Osteoblast (primary cell): ENCODE results near the gene MYH11. TPM values are rescaled to one million over a fixed set of nuclear protein-coding genes. Genes with fewer than 3 reads are reported as not detected.

Experiments
- DNase-seq: peaks from one replicate; pipeline ENCODE4 v3.0.0; 2011; ENCODE audit warnings: low spot score, mixed read lengths; ENCODE audit not compliant: insufficient read length; ENCODE audit errors: missing footprints
- H2AFZ ChIP-seq: 2 replicates; pipeline ENCODE4 v1.6.0; 2011; ENCODE audit warnings: mild to moderate bottlenecking, low read length
- H3K27ac ChIP-seq: 2 replicates; pipeline ENCODE4 v1.5.1; 2011; ENCODE audit warnings: mild to moderate bottlenecking, low read depth, low read length, moderate library complexity
- H3K27me3 ChIP-seq: 2 replicates; pipeline ENCODE4 v1.6.0; 2012; ENCODE audit warnings: mild to moderate bottlenecking, control low read depth, inconsistent platforms, low read length, moderate library complexity; ENCODE audit not compliant: insufficient read depth
- H3K36me3 ChIP-seq: 2 replicates; pipeline ENCODE4 v1.5.1; 2011; ENCODE audit warnings: mild to moderate bottlenecking, low read length, control low read depth, moderate library complexity; ENCODE audit not compliant: insufficient read depth
- H3K4me1 ChIP-seq: 2 replicates; pipeline ENCODE4 v1.5.1; 2011; ENCODE audit warnings: mild to moderate bottlenecking, low read length, control low read depth, moderate library complexity; ENCODE audit not compliant: insufficient read depth
- H3K4me2 ChIP-seq: 2 replicates; pipeline ENCODE4 v1.6.0; 2011; ENCODE audit warnings: mild to moderate bottlenecking, low read length; ENCODE audit not compliant: insufficient read depth
- H3K4me3 ChIP-seq: fragments of 200-600 bp; sonication (generic); 3 replicates; pipeline ENCODE4 v1.5.1; 2012; ENCODE audit warnings: mild to moderate bottlenecking, low read length, inconsistent platforms; ENCODE audit not compliant: insufficient read depth
- H3K79me2 ChIP-seq: 2 replicates; pipeline ENCODE4 v1.6.0; 2012; ENCODE audit warnings: mild to moderate bottlenecking, low read length, control low read depth, inconsistent platforms; ENCODE audit not compliant: insufficient read depth
- H3K9me3 ChIP-seq: 2 replicates; pipeline ENCODE4 v1.5.1; 2011; ENCODE audit warnings: low read depth, low read length, control low read depth
- H4K20me1 ChIP-seq: 2 replicates; pipeline ENCODE4 v1.6.0; 2012; ENCODE audit warnings: mild to moderate bottlenecking, low read length, control low read depth; ENCODE audit not compliant: insufficient read depth
- total RNA-seq: library from RNA; depleted of rRNA; stranded (reverse); fragments of >200 nt; gene quantifications from 2 replicates; pipeline ENCODE4 v1.2.3, GENCODE V29; 2012
- TF ChIP-seq, protein P1 (sequence below): IDR thresholded peaks from 2 replicates; pipeline ENCODE4 v1.5.1; 2011; ENCODE audit warnings: mild to moderate bottlenecking, low read depth, low read length, moderate library complexity; ENCODE audit errors: extremely low read depth

The MYH11 gene
- total RNA-seq, 1 donor = under 0.01 TPM

DNA sequence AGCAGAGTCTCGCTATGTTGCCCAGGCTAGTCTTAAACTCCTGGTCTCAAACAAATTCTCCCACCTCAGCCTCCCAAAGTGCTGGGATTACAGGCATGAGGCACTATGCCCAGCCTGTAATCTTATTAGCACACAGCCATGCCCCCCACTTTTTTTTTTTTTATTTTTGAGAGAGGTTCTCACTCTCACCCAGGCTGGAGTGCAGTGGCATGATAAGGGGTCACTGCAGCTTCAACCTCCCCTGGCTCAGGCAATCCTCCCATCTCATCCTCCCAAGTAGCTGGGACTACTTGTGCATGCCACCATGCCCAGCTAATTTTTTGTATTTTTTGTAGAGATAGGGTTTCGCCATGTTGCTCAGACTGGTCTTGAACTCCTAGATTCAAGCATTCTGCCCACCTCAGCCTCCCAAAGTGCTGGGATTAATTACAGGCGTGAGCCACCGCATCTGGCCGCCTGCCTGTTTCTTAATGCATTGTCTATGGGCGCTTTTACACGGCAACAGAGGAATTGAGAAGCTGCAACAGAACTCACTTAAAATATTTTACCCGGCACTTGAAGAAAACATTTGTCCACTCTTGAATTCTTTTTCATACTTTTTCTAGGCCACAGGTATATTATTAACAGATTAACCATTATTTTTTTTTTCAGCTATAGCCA lies 40.4 kb upstream of the MYH11 start:
- Histone ChIP-seq H3K27ac (no peak overlapping the region), H3K4me1 (peaks cover 16% of the 10 kb centered on the region), H3K4me2 (peak overlapping the region; percentile 86), H3K9me3 (no peaks in the 10 kb centered on the region), H2AFZ (peak overlapping the region; percentile 91), H3K4me3 (no peak overlapping the region), H3K79me2 (no peaks in the 10 kb centered on the region), H3K27me3 (no peaks in the 10 kb centered on the region), H3K36me3 (no peaks in the 10 kb centered on the region), H4K20me1 (no peaks in the 10 kb centered on the region)
- DNase-seq = no peak
- TF ChIP-seq, protein P1, sequence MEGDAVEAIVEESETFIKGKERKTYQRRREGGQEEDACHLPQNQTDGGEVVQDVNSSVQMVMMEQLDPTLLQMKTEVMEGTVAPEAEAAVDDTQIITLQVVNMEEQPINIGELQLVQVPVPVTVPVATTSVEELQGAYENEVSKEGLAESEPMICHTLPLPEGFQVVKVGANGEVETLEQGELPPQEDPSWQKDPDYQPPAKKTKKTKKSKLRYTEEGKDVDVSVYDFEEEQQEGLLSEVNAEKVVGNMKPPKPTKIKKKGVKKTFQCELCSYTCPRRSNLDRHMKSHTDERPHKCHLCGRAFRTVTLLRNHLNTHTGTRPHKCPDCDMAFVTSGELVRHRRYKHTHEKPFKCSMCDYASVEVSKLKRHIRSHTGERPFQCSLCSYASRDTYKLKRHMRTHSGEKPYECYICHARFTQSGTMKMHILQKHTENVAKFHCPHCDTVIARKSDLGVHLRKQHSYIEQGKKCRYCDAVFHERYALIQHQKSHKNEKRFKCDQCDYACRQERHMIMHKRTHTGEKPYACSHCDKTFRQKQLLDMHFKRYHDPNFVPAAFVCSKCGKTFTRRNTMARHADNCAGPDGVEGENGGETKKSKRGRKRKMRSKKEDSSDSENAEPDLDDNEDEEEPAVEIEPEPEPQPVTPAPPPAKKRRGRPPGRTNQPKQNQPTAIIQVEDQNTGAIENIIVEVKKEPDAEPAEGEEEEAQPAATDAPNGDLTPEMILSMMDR = no peak

DNA sequence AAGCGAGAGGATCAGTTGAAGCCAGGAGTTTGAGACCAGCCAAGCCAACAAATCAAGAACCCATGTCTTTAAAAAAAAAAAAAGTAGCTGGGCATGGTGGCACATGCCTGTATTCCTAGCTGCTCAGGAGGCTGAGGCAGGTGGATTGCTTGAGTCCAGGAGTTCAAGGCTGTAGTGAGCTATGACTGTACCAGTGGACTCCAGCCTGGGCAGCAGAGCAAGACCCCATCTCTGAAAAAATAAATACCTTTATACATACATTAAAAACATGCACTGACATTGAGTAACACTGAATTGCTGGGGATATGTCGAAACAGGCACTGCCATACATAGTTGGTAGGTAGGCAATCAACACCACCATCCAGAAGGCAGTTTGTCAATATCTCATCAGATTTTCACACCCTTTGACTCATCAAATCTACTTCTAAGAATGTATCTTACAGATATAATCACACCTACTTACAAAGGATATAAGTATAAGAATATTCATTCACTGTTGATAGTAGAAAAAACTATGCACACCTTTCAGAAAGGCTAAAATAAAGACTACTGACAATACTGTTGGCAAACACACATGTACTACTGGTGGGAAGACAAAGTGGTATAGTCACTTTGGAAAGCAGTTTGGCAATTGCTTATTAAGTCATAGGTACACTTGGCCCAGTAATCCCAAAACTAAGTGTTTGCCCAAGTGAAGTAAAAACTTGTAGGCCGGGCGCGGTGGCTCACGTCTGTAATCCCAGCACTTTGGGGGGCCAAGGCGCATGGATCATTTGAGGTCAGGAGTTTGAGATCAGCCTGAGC lies 37.9 kb upstream of the MYH11 start:
- Histone ChIP-seq H3K36me3 (no peaks in the 10 kb centered on the region), H3K4me1 (peaks cover 14% of the 10 kb centered on the region), H4K20me1 (no peaks in the 10 kb centered on the region), H3K79me2 (no peaks in the 10 kb centered on the region), H3K27me3 (no peaks in the 10 kb centered on the region), H3K27ac (no peak overlapping the region), H3K4me2 (no peak overlapping the region), H3K9me3 (no peaks in the 10 kb centered on the region), H2AFZ (no peak overlapping the region), H3K4me3 (no peak overlapping the region)
- DNase-seq = no peak
- TF ChIP-seq, protein P1 = no peak

DNA sequence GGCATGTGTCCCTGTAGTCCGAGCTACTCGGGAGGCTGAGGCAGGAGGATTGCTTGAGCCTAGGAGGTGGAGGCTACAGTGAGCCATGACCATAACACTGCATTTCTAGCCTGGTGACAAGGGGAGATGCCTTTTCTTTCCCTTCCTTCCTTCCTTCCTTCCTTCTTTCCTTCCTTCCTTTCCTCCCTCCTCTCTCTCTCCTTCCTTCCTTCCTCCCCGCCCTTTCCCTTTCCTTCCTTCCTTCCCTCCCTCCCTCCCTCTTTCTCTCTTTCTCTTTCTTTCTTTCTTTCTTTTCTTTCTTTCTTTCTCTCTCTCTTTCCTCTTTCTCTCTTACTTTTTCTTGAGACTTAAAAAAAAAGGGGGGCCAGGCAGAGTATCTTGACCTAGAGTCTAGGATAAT lies 34.7 kb upstream of the MYH11 start:
- Histone ChIP-seq H2AFZ (no peak overlapping the region), H3K36me3 (no peaks in the 10 kb centered on the region), H3K4me3 (no peak overlapping the region), H3K27me3 (no peaks in the 10 kb centered on the region), H3K4me1 (peaks cover 14% of the 10 kb centered on the region), H3K79me2 (peaks cover 17% of the 10 kb centered on the region), H3K4me2 (no peak overlapping the region), H3K9me3 (no peaks in the 10 kb centered on the region), H3K27ac (no peak overlapping the region), H4K20me1 (no peaks in the 10 kb centered on the region)
- DNase-seq = no peak
- TF ChIP-seq, protein P1 = no peak
